RPMI7951 (cell line): Measurements from ENCODE around the gene FRMD4B. TPM values are rescaled to one million over a fixed set of nuclear protein-coding genes. Genes with fewer than 3 reads are reported as not detected.
"Not testable (repeated sequence)": the region's sequence is repeated elsewhere in the genome, so short reads cannot be mapped to it uniquely, and the experiment has no call there.

ENCODE experiments used
- DNase-seq: peaks from one replicate; pipeline ENCODE4 v3.0.0-alpha.2; 2012; ENCODE audit warnings: low read depth
- total RNA-seq: library from RNA; depleted of rRNA; stranded (reverse); fragments of >200 nt; shearing (Covaris generic); gene quantifications from 2 replicates; pipeline ENCODE4 v1.2.3, GENCODE V29; 2014

The FRMD4B gene
- total RNA-seq, 1 experiment from 2014 or later, result 2.6 TPM

- no peak for DNase-seq
Measured at GRCh38 chr3:69283913-69284611, 101.8 kb downstream of the FRMD4B start.

- no peak for DNase-seq
Measured at GRCh38 chr3:69283496-69283895, 102.4 kb downstream of the FRMD4B start.

GRCh38 chr3:69282181-69282580 lies 103.7 kb downstream of the FRMD4B start:
- DNase-seq, result no peak

- not testable (repeated sequence) for DNase-seq
Measured at GRCh38 chr3:69277403-69277802, 108.5 kb downstream of the FRMD4B start.

GRCh38 chr3:69276884-69277283 lies 109.0 kb downstream of the FRMD4B start:
- DNase-seq, result no peak

GRCh38 chr3:69276191-69276590 lies 109.7 kb downstream of the FRMD4B start:
- DNase-seq, result not testable (repeated sequence)

GRCh38 chr3:69273896-69274295 lies 112.0 kb downstream of the FRMD4B start:
- peak; percentile 23 for DNase-seq

- no peak for DNase-seq
Measured at GRCh38 chr3:69272556-69272955, 113.3 kb downstream of the FRMD4B start.

GRCh38 chr3:69271098-69271497 lies 114.8 kb downstream of the FRMD4B start:
- DNase-seq, result no peak

GRCh38 chr3:69266585-69266984 lies 119.3 kb downstream of the FRMD4B start:
- DNase-seq, result no peak

GRCh38 chr3:69266071-69266470 lies 119.8 kb downstream of the FRMD4B start:
- not testable (repeated sequence) for DNase-seq

GRCh38 chr3:69260843-69261405 lies 125.0 kb downstream of the FRMD4B start:
- not testable (repeated sequence) for DNase-seq

GRCh38 chr3:69260216-69260787 lies 125.6 kb downstream of the FRMD4B start:
- no peak for DNase-seq

GRCh38 chr3:69259125-69259524 lies 126.8 kb downstream of the FRMD4B start:
- no peak for DNase-seq

GRCh38 chr3:69255928-69256327 lies 130.0 kb downstream of the FRMD4B start:
- no peak for DNase-seq

- no peak for DNase-seq
Measured at GRCh38 chr3:69254351-69254750, 131.5 kb downstream of the FRMD4B start.

GRCh38 chr3:69252631-69253030 lies 133.3 kb downstream of the FRMD4B start:
- DNase-seq, result no peak

GRCh38 chr3:69252141-69252540 lies 133.7 kb downstream of the FRMD4B start:
- DNase-seq, result no peak

- DNase-seq, result no peak
Measured at GRCh38 chr3:69251078-69251805, 134.6 kb downstream of the FRMD4B start.

GRCh38 chr3:69250014-69250413 lies 135.9 kb downstream of the FRMD4B start:
- DNase-seq, result peak; percentile 5

GRCh38 chr3:69249001-69249400 lies 136.9 kb downstream of the FRMD4B start:
- no peak for DNase-seq

- DNase-seq, result no peak
Measured at GRCh38 chr3:69248436-69248835, 137.5 kb downstream of the FRMD4B start.

GRCh38 chr3:69246612-69247011 lies 139.3 kb downstream of the FRMD4B start:
- no peak for DNase-seq
